Cardiac muscle cell (in vitro differentiated cells and primary cell): ENCODE measurements around the gene CR1. TPM values are rescaled to one million over a fixed set of nuclear protein-coding genes. Genes with fewer than 3 reads are reported as not detected.
A peak's percentile ranks its signal among the peaks of the same experiment; 100 is the strongest.

ENCODE experiments used
- DNase-seq, 2 donors: peaks; one replicate each; pipeline versions ENCODE4 v3.0.0 to v3.0.0-alpha.2; 2010 to 2017; ENCODE audit warnings: low read depth in 1 of 2, low spot score in 1 of 2
- H3K27ac ChIP-seq: fragments of 200-600 bp; sonication (generic); 2 replicates; pipeline ENCODE4 v1.5.1; 2016
- H3K27me3 ChIP-seq: fragments of 200-600 bp; sonication (generic); 2 replicates; pipeline ENCODE4 v1.6.0; 2016; ENCODE audit warnings: control low read depth
- H3K36me3 ChIP-seq: fragments of 200-600 bp; sonication (generic); 2 replicates; pipeline ENCODE4 v1.5.1; 2016; ENCODE audit warnings: control low read depth
- H3K4me1 ChIP-seq: fragments of 200-600 bp; sonication (generic); 2 replicates; pipeline ENCODE4 v1.8.1; 2017; ENCODE audit warnings: low read depth, mild to moderate bottlenecking, mixed run types
- H3K4me3 ChIP-seq: fragments of 200-600 bp; sonication (generic); 2 replicates; pipeline ENCODE4 v1.5.1; 2016; ENCODE audit warnings: mild to moderate bottlenecking
- H3K9me3 ChIP-seq: fragments of 200-600 bp; sonication (generic); 2 replicates; pipeline ENCODE4 v1.5.1; 2017; ENCODE audit warnings: low read depth, mild to moderate bottlenecking, control low read depth
- CTCF ChIP-seq: IDR thresholded peaks from 2 replicates; pipeline ENCODE4 v1.5.1; 2012; ENCODE audit warnings: low read depth, mild to moderate bottlenecking, low read length
- polyA plus RNA-seq: library from polyadenylated mRNA; unstranded; fragments of >200 nt; fragmentation: Nextera tagmentation; extraction: Ambion mirVana; gene quantifications from 2 replicates; pipeline ENCODE4 v1.2.1, GENCODE V29; 2016
- total RNA-seq: library from RNA; depleted of rRNA; stranded (reverse); fragments of >200 nt; gene quantifications from 2 replicates; pipeline ENCODE4 v1.2.3, GENCODE V29; 2016

CR1 gene
- total and polyA plus RNA-seq, 2 experiments from 2014 or later = not detected

GRCh38 chr1:207669528-207670009 is 173.6 kb downstream of the CR1 start:
- TF ChIP-seq CTCF = no peak
- no peaks in the 10 kb centered on the region for H3K27me3 ChIP-seq
- no peak overlapping the region for H3K27ac ChIP-seq
- H3K9me3 ChIP-seq = no peaks in the 10 kb centered on the region
- DNase-seq = no peak
- no peaks in the 10 kb centered on the region for H3K36me3 ChIP-seq
- no peak overlapping the region for H3K4me3 ChIP-seq
- H3K4me1 ChIP-seq = no peaks in the 10 kb centered on the region

GRCh38 chr1:207670192-207670591 is 174.2 kb downstream of the CR1 start:
- TF ChIP-seq CTCF = no peak
- Histone ChIP-seq H3K4me1 (no peaks in the 10 kb centered on the region), H3K36me3 (no peaks in the 10 kb centered on the region), H3K9me3 (no peaks in the 10 kb centered on the region), H3K4me3 (no peak overlapping the region), H3K27me3 (no peaks in the 10 kb centered on the region), H3K27ac (no peak overlapping the region)
- no peak for DNase-seq

- H3K27me3 ChIP-seq = no peaks in the 10 kb centered on the region
- no peaks in the 10 kb centered on the region for H3K36me3 ChIP-seq
- DNase-seq = no peak
- no peaks in the 10 kb centered on the region for H3K9me3 ChIP-seq
- no peak for TF ChIP-seq CTCF
- H3K4me3 ChIP-seq = no peak overlapping the region
- no peaks in the 10 kb centered on the region for H3K4me1 ChIP-seq
- H3K27ac ChIP-seq = no peak overlapping the region
Observed at GRCh38 chr1:207670997-207671396, 175.0 kb downstream of the CR1 start.

- no peak overlapping the region for H3K4me3 ChIP-seq
- no peak for TF ChIP-seq CTCF
- H3K27ac ChIP-seq = no peak overlapping the region
- H3K36me3 ChIP-seq = no peaks in the 10 kb centered on the region
- peak in 1 of 2 donors; percentile 56 for DNase-seq
- no peaks in the 10 kb centered on the region for H3K9me3 ChIP-seq
- no peaks in the 10 kb centered on the region for H3K27me3 ChIP-seq
- no peaks in the 10 kb centered on the region for H3K4me1 ChIP-seq
Observed at GRCh38 chr1:207672522-207673130, 176.7 kb downstream of the CR1 start.

- Histone ChIP-seq H3K4me3 (no peak overlapping the region), H3K27ac (no peak overlapping the region), H3K27me3 (no peaks in the 10 kb centered on the region), H3K4me1 (no peaks in the 10 kb centered on the region), H3K36me3 (no peaks in the 10 kb centered on the region), H3K9me3 (no peaks in the 10 kb centered on the region)
- no peak for TF ChIP-seq CTCF
- peak in 1 of 2 donors; percentile 11 for DNase-seq
Observed at GRCh38 chr1:207673399-207673798, 177.4 kb downstream of the CR1 start.
